ENCODE measurements around the gene GNAI1.

GNAI1 gene

GRCh38 chr7:80159802-80160201, 25.2 kb downstream of the GNAI1 start:
- no peak for DNase-seq (ENCODE audit: low spot score)

- DNase-seq (ENCODE audit: low spot score): no peak
Observed at GRCh38 chr7:80161466-80161865, 26.8 kb downstream of the GNAI1 start.

- no peak for DNase-seq (ENCODE audit: low spot score)
Observed at GRCh38 chr7:80165177-80165576, 30.5 kb downstream of the GNAI1 start.

- no peak for DNase-seq (ENCODE audit: low spot score)
Observed at GRCh38 chr7:80170445-80170844, 35.8 kb downstream of the GNAI1 start.

- no peak for DNase-seq (ENCODE audit: low spot score)
Observed at GRCh38 chr7:80172387-80172786, 37.8 kb downstream of the GNAI1 start.

GRCh38 chr7:80175744-80176143, 41.1 kb downstream of the GNAI1 start:
- DNase-seq (ENCODE audit: low spot score): no peak

GRCh38 chr7:80181411-80181810, 46.8 kb downstream of the GNAI1 start:
- no peak for DNase-seq (ENCODE audit: low spot score)

GRCh38 chr7:80182630-80183276, 48.1 kb downstream of the GNAI1 start:
- DNase-seq (ENCODE audit: low spot score): no peak

GRCh38 chr7:80183351-80183750, 48.7 kb downstream of the GNAI1 start:
- DNase-seq (ENCODE audit: low spot score): no peak

- no peak for DNase-seq (ENCODE audit: low spot score)
Observed at GRCh38 chr7:80183900-80184685, 49.5 kb downstream of the GNAI1 start.

- no peak for DNase-seq (ENCODE audit: low spot score)
Observed at GRCh38 chr7:80184693-80185092, 50.1 kb downstream of the GNAI1 start.

- DNase-seq (ENCODE audit: low spot score): no peak
Observed at GRCh38 chr7:80185571-80185970, 50.9 kb downstream of the GNAI1 start.

- no peak for DNase-seq (ENCODE audit: low spot score)
Observed at GRCh38 chr7:80186721-80187120, 52.1 kb downstream of the GNAI1 start.

- DNase-seq (ENCODE audit: low spot score): no peak
Observed at GRCh38 chr7:80187279-80187678, 52.6 kb downstream of the GNAI1 start.

- DNase-seq (ENCODE audit: low spot score): no peak
Observed at GRCh38 chr7:80187727-80188126, 53.1 kb downstream of the GNAI1 start.

GRCh38 chr7:80189638-80190037, 55.0 kb downstream of the GNAI1 start:
- no peak for DNase-seq (ENCODE audit: low spot score)

- DNase-seq (ENCODE audit: low spot score): no peak
Observed at GRCh38 chr7:80197627-80198026, 63.0 kb downstream of the GNAI1 start.

- DNase-seq (ENCODE audit: low spot score): no peak
Observed at GRCh38 chr7:80199051-80199450, 64.4 kb downstream of the GNAI1 start.

- DNase-seq (ENCODE audit: low spot score): no peak
Observed at GRCh38 chr7:80204454-80204853, 69.8 kb downstream of the GNAI1 start.

- DNase-seq (ENCODE audit: low spot score): no peak
Observed at GRCh38 chr7:80204919-80205318, 70.3 kb downstream of the GNAI1 start.

- DNase-seq (ENCODE audit: low spot score): no peak
Observed at GRCh38 chr7:80206763-80207162, 72.1 kb downstream of the GNAI1 start.

- DNase-seq (ENCODE audit: low spot score): no peak
Observed at GRCh38 chr7:80207501-80207900, 72.9 kb downstream of the GNAI1 start.

GRCh38 chr7:80208700-80209099, 74.1 kb downstream of the GNAI1 start:
- DNase-seq (ENCODE audit: low spot score): no peak

GRCh38 chr7:80210400-80210799, 75.8 kb downstream of the GNAI1 start:
- peak; percentile 7 for DNase-seq (ENCODE audit: low spot score)
